ENCODE measurements around the gene HPS4.
"Not testable (repeated sequence)": the region's sequence is repeated elsewhere in the genome, so short reads cannot be mapped to it uniquely, and the experiment has no call there.

Gene HPS4

DNA sequence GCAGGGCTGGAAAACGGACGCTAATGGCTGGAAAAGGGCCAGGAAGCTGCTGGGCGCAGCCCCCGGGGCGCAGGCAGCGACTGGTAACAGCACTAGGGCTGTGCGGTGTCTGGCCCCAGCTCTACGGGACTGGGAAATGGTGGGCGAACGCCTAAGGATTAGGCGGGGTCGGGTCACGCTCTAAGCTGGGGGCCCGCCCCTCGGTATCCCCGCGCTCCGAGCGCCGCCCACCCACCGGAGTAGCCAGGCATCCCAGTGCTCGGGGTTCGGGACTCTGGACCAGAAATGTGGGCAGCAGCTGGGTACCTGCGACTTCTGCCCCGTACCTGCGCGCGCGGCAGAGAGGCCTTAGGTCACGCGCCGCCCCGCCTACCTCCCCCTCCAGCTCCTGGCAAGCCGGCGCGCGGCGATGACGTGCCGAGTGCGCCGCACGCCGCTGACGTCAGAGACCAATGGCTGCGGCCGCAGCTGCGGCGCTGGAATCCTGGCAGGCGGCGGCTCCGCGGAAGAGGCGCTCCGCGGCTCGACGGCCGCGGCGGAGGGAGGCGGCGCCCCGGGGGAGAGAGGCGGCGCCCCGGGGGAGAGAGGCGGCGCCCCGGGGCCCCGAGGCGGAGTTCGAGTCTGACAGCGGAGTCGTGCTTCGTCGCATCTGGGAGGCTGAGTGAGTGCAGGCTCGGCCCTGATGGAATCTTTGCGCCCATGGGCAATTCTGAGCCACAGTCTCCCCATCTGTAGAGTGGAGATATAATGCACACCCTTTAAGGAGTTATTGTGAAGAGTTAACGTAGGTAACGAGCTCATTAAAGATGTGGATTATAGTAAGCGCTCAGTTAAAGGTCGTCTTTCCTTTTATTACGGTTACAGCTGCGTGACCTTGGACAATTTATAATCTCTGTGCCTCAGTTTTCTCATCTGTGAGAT is at the start of gene HPS4, which contains the start of gene SRRD:
TSS of gene HPS4 (minus strand) at position 345 of the 921 bp plus-strand sequence. CDS start 2,021 bp downstream, outside the sequence.
TSS of gene SRRD (plus strand) at position 439 of the 921 bp plus-strand sequence. CDS start at position 453, 14 bp downstream.
- Histone ChIP-seq H3K4me1 (peaks cover 58 to 90% (median 79%) of the 10 kb centered on the region in 10 experiments), H3K36me3 (peaks cover 0 to 21% (median 9%) of the 10 kb centered on the region in 11 experiments; a peak in 15 of 22 replicates), H3K4me3 (peak within 1 kb of the TSS; percentile 73 to 95 (median 76)), H3K27ac (peak within 1 kb of the TSS; percentile 85 to 97 (median 91)), H3K4me2 (peak within 1 kb of the TSS; percentile 92 to 98 (median 96)), H3K9me3 (replicated peaks in 1 of 11) (no peaks in the 10 kb centered on the region), H3K9ac (peak within 1 kb of the TSS; percentile 85 to 92 (median 90)), H4K20me1 (no peaks in the 10 kb centered on the region; a peak in 1 of 22 replicates), H3K27me3 (no peaks in the 10 kb centered on the region)
- TF ChIP-seq Cebpa-rat (IDR thresholded peaks at IDR 0.05): no peak

DNA sequence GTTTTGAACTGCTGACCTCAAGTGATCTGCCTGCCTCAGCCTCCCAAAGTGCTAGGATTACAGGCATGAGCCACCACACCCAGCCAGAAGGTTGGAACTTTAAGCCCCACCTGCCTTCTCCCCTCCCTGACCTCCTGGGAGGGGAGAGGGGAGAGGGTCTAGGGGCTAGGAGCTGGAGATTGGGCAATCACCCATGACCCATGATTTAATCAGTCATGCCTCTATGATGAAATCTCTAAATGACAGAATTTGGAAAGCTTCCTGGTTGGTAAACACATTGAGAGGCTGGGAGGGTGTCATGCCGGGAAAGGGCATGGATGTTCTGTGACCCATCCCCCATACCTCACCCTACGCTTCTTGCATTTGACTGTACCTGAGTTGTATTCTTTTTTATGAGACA is 45.8 kb upstream of the HPS4 start:
- peaks cover 88 to 100% (median 92%) of the 10 kb centered on the region in 11 experiments for H3K36me3 ChIP-seq
- H4K20me1 ChIP-seq: no peaks in the 10 kb centered on the region
- TF ChIP-seq Cebpa-rat (IDR thresholded peaks at IDR 0.05): peak in 2 of 11 experiments; percentile 14 to 56; a peak in 2 of 22 replicates
- peaks cover 3 to 30% (median 24%) of the 10 kb centered on the region in 10 experiments for H3K4me1 ChIP-seq
- H3K4me2 ChIP-seq: no peak overlapping the region
- H3K27ac ChIP-seq: peak overlapping the region in 3 of 11 experiments; percentile 5 to 25 (median 13); a peak in 1 of 22 replicates
- H3K9ac ChIP-seq: no peak overlapping the region
- H3K27me3 ChIP-seq: no peaks in the 10 kb centered on the region
- no peaks in the 10 kb centered on the region for H3K9me3 ChIP-seq (replicated peaks in 1 of 11)
- H3K4me3 ChIP-seq: no peak overlapping the region

DNA sequence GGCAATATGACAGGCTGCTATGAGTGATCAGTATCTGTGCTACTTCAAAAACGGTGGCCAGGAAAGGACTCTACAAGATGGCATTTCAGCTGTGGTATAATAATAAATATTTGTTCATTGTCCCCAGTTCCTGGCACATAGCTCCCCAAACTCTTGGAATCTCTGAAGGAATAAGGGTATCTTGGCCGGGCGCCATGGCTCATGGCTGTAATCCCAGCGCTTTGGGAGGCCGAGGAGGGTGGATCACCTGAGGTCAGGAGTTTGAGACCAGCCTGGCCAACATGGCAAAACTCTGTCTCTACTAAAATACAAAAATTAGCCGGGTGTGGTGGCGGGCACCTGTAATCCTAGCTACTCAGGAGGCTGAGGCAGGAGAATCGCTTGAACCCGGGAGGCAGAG is 44.9 kb upstream of the HPS4 start:
- H3K4me1 ChIP-seq: peaks cover 0 to 24% (median 16%) of the 10 kb centered on the region in 10 experiments; a peak in 16 of 20 replicates
- peaks cover 90 to 100% (median 98%) of the 10 kb centered on the region in 11 experiments for H3K36me3 ChIP-seq

DNA sequence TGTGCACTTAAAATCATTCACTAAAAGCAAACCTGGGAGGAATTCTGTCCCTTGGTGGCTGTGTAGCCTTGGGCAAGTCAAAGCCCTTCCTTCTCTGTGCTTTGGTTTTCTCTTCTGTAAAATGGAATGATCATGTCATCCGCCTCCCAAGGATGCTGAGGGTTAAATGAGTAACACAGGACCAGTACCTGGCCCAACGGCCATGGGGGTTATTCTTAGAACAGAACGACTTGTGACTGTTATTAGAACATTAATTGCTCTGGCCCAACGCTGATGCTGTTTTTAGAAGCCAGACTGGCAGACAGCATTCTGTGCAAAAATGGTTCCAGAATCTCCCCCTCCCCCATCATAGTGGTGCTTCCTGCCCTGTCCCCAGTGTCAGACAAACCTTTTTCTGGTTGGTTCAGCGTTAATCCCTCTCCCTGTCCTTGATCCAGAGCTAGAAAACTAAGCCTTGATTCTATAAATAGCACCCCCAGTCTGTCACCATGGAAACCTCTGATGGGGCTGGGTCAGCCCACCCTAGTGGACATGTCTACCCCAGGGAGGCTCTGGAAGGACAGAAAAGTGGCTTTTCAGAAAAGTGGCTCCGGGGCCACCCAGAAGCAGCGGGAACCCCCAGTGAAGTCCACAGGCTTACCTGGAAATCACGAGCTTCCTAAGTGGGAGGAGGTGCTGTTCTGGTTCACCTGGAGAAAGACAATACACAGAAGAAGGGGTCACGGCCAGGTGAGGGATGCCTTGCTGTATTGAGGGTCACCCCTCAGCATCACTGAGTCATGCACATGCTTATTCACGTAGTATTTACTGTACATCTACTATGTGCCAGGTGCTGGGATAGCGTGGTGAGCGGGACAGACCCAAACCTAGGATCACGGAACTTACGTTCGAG is 44.2 kb upstream of the HPS4 start:
- Histone ChIP-seq H3K27ac (no peak overlapping the region; a peak in 1 of 22 replicates), H3K4me3 (no peak overlapping the region), H4K20me1 (no peaks in the 10 kb centered on the region), H3K9ac (peak overlapping the region in 1 of 11 experiments; percentile 0; a peak in 1 of 22 replicates), H3K4me1 (peaks cover 0 to 24% (median 16%) of the 10 kb centered on the region in 10 experiments; a peak in 16 of 20 replicates), H3K4me2 (peak overlapping the region in 7 of 11 experiments; percentile 14 to 50 (median 43); a peak in 12 of 22 replicates), H3K9me3 (replicated peaks in 1 of 11) (no peaks in the 10 kb centered on the region), H3K27me3 (no peaks in the 10 kb centered on the region), H3K36me3 (peaks cover 87 to 100% (median 97%) of the 10 kb centered on the region in 11 experiments)
- TF ChIP-seq Cebpa-rat (IDR thresholded peaks at IDR 0.05): no peak

More for the DNA sequence above, 44.9 kb upstream of the HPS4 start:
- not testable (repeated sequence) for H3K27me3 ChIP-seq; H4K20me1 ChIP-seq; H3K9me3 ChIP-seq (replicated peaks in 1 of 11); H3K9ac ChIP-seq; H3K27ac ChIP-seq; H3K4me3 ChIP-seq
- H3K4me2 ChIP-seq: peak overlapping the region in 4 of 11 experiments; percentile 43 to 50 (median 46); a peak in 3 of 22 replicates

DNA sequence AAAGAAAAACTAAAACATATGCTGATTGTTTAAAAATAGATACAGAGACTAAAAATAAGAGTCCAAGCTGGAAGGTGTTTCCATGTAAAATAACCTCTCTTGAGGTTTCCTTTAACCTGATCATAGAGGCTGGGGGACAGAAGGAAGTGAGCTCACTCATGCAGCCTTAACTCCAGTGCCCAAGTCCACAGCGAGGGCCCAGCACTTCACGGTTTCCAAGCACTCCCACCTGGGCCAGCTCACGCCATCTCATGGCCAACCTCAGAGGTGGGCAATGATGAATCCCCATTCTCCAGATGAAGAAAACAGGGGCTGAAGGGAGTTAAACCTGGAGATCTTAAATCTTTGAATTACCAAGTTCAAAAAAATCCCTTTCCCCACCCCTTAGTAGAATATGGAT is 43.6 kb upstream of the HPS4 start:
- H3K27me3 ChIP-seq: no peaks in the 10 kb centered on the region
- TF ChIP-seq Cebpa-rat (IDR thresholded peaks at IDR 0.05): no peak
- no peaks in the 10 kb centered on the region for H3K9me3 ChIP-seq (replicated peaks in 1 of 11)
- peaks cover 0 to 24% (median 16%) of the 10 kb centered on the region in 10 experiments; a peak in 16 of 20 replicates for H3K4me1 ChIP-seq
- peak overlapping the region in 7 of 11 experiments; percentile 14 to 50 (median 43); a peak in 9 of 22 replicates for H3K4me2 ChIP-seq
- peak overlapping the region in 1 of 11 experiments; percentile 3; a peak in 1 of 22 replicates for H3K27ac ChIP-seq
- H3K9ac ChIP-seq: peak overlapping the region in 1 of 11 experiments; percentile 2; a peak in 2 of 22 replicates
- no peak overlapping the region for H3K4me3 ChIP-seq
- H4K20me1 ChIP-seq: no peaks in the 10 kb centered on the region
- H3K36me3 ChIP-seq: peaks cover 80 to 100% (median 96%) of the 10 kb centered on the region in 11 experiments

DNA sequence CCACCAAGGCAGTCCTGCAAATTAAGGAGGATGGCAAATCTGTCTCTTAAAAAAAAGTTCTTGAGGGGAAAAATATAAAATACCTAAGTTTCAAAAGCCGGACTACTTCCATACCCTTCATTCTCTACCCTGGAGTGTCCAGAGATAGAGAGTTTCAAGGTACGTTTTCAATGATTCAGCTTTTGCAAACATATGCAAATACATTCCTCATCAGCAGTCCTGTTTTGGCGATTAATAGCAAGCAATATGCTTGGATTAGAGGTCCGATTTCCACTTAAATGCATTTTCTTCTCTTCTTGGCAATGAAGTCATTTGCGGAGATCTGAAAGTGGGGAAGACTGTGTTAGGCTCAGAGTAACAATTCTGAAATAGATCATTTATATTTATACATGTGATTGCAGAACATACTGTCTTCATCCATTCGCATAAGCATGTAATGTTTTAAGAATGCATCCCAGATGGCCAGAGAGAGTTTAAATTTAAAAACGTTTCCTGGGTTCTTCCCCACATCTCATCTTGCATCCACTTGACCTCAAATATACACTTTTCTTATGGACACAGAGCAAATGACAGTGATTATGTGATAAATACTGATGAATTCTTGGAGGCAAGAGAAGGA is 42.5 kb upstream of the HPS4 start:
- no peak overlapping the region for H3K4me3 ChIP-seq
- H3K27me3 ChIP-seq: no peaks in the 10 kb centered on the region
- no peaks in the 10 kb centered on the region for H4K20me1 ChIP-seq
- H3K9ac ChIP-seq: 0 out of 22 replicates have a peak overlapping the region, but pooled peaks of 1 of the 11 experiments have one; percentile 2
- TF ChIP-seq Cebpa-rat (IDR thresholded peaks at IDR 0.05): no peak
- H3K9me3 ChIP-seq (replicated peaks in 1 of 11): no peaks in the 10 kb centered on the region
- peaks cover 0 to 24% (median 16%) of the 10 kb centered on the region in 10 experiments; a peak in 16 of 20 replicates for H3K4me1 ChIP-seq
- no peak overlapping the region for H3K4me2 ChIP-seq
- peaks cover 69 to 99% (median 89%) of the 10 kb centered on the region in 11 experiments for H3K36me3 ChIP-seq
- H3K27ac ChIP-seq: no peak overlapping the region

DNA sequence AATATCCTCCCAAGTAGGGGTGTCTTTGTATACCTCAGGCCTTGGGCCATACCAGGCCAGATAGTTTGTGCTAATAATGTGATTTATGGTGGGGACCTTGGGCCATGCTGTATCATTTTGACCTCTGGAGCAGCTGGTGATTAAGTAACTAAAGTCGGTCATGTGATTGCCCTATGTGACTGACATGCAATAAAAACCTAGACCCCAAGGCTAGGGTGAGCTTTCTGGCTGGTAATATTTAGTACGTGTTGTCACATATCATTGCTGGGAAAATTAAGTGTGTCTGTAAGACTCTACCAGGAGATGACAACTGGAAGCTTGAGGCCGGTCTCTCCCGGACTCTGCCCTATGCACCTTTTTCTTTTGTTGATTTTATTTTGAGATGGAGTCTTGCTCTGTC is 41.3 kb upstream of the HPS4 start:
- no peak for TF ChIP-seq Cebpa-rat (IDR thresholded peaks at IDR 0.05)
- Histone ChIP-seq H3K4me1 (peaks cover 0 to 24% (median 16%) of the 10 kb centered on the region in 10 experiments; a peak in 16 of 20 replicates), H3K4me2 (no peak overlapping the region), H3K27ac (no peak overlapping the region), H3K36me3 (peaks cover 57 to 88% (median 77%) of the 10 kb centered on the region in 11 experiments), H3K4me3 (no peak overlapping the region), H3K27me3 (no peaks in the 10 kb centered on the region), H3K9ac (no peak overlapping the region), H4K20me1 (no peaks in the 10 kb centered on the region), H3K9me3 (replicated peaks in 1 of 11) (no peaks in the 10 kb centered on the region)

DNA sequence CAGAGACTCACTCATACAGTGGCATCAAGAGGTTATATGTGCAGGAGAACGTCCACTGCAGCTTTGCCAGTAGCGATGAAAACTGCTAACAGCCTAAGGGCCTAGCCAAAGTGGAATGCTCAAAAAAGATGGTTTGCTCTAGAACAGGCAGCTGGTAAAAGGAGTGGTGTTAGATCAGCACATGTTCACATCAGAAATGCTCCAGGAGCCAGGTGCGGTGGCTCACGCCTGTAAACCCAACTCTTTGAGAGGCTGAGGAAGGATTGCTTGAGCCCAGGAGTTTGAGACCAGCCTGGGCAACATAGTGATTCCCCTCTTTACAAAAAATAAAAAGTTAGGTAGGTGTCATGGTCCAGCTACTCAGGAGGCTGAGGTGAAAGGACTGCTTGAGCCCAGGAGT is 39.0 kb upstream of the HPS4 start:
- H3K27me3 ChIP-seq: no peaks in the 10 kb centered on the region

More for the DNA sequence above, 39.0 kb upstream of the HPS4 start:
- H3K27ac ChIP-seq: no peak overlapping the region
- no peak for TF ChIP-seq Cebpa-rat (IDR thresholded peaks at IDR 0.05)
- no peak overlapping the region for H3K4me3 ChIP-seq
- H3K9ac ChIP-seq: no peak overlapping the region
- no peaks in the 10 kb centered on the region for H4K20me1 ChIP-seq
- H3K9me3 ChIP-seq (replicated peaks in 1 of 11): no peaks in the 10 kb centered on the region
- peaks cover 38 to 65% (median 56%) of the 10 kb centered on the region in 11 experiments for H3K36me3 ChIP-seq
- peaks cover 0 to 10% (median 6%) of the 10 kb centered on the region in 10 experiments; a peak in 13 of 20 replicates for H3K4me1 ChIP-seq
- no peak overlapping the region for H3K4me2 ChIP-seq
